Epithelial cell of prostate (primary cell): ENCODE results near the gene LRRC8D.
"Not testable (repeated sequence)": the region's sequence is repeated elsewhere in the genome, so short reads cannot be mapped to it uniquely, and the experiment has no call there.

Experiments
- DNase-seq: peaks from one replicate; pipeline ENCODE4 v3.0.0-alpha.2; 2011; ENCODE audit warnings: low read depth, low spot score
- H3K27ac ChIP-seq: fragments of 450-650 bp; 2 replicates; pipeline ENCODE4 v1.5.1; 2017; ENCODE audit warnings: mild to moderate bottlenecking

The LRRC8D gene

DNA sequence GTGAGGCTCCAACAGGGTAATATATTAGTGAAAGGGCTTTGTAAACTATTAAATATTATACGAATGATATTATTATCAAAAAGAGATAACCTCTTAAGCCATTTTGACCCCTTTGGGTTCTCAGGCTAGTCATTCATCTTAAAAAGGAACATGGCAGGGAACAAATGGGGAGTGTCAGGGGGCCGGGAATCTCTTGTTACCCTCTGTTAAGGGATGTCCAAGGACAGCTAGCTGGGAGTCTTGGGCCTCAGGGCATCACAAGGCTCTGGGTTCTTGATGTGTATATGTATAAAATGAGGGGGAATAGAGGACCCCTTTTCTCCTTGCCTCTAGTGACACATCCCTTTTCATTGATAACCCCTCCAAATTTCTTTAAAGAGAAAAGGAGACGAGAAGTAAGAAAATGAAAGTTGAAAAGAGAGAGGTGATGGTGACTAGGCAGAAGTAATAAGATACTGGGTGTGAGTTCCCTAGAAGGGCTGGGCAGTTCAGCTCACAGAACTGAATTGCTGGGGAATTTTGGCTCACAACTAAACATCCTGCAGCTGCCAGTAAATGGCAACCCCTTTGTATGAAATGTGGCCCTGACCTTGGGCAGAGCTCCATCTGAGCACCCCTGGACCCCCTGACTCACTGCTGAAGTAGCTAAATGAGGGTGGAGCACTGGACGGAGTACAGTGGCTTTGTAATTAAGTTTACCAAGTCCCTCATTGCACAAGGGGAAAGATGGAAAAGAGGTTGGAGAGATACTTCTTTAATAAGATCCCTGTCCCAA lies 154.1 kb downstream of the LRRC8D start:
- no peak overlapping the region for H3K27ac ChIP-seq
- DNase-seq: no peak

DNA sequence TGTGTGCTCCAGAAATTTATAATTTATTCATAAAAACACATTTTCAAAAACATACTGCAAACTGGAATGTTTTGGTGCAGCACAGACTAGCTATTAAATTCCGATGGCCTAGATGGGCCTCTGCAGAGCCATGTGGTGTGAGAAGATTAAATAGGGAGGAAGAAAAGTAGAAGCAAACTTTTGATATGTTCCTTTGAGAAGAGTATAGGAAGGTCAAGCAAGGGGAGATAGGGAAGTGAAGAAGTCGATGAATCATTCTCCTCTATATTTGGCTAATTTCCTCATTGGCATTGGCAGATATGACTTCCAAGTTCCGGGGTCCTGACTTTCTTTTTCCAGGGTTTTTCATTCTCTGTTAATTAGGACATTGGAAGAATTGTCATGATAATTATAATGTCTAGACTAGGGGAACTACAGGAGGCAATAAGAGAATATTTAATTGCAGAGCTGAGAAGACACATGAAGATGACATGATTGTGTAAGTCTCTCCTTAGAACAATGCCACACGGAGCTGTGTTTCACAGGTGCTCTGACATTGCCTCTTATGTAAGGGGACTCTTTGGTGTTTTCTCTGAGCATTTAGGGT lies 154.8 kb downstream of the LRRC8D start:
- H3K27ac ChIP-seq: no peak overlapping the region
- no peak for DNase-seq

DNA sequence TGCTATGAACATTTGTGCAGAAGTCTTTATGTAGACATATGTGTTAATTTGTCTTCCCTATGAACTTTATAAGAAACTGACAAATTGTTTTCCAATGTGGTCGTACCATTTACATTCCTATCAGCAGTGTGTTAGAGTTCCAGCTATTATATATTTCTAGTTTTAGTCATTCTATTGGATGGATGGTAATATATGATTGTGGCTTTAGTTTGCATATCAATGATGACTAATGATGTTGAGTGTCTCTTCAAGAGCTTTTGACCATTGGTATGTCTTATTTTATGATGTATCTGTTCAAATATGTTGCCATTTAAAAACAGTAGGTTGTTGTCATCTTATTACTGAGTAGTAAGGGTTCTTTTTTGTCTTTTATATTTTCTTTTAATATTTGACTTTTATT lies 157.9 kb downstream of the LRRC8D start:
- no peak overlapping the region for H3K27ac ChIP-seq
- DNase-seq: no peak

DNA sequence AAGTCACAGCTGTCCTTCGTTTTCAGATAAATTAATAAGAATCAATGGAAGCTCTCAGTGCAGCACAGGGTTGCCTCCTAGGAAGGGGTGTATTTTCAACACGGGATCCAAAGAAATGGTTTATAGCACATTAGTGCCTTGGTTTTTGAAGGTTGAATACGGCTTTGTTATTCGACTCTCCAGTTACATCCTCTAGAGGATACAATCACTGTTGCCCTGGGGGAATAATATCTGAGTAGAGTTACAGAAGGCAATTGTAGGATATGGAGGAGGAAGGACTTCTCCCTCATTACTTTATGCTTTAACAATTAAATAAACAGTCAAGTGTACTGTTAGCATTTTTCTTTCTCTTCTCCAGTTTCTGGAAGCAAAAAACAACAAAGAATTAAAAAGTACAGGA lies 159.8 kb downstream of the LRRC8D start:
- no peak for DNase-seq
- no peak overlapping the region for H3K27ac ChIP-seq

- DNase-seq, H3K27ac ChIP-seq: not testable (repeated sequence)
Observed at GRCh38 chr1:89982846-89983245, 162.0 kb downstream of the LRRC8D start.

DNA sequence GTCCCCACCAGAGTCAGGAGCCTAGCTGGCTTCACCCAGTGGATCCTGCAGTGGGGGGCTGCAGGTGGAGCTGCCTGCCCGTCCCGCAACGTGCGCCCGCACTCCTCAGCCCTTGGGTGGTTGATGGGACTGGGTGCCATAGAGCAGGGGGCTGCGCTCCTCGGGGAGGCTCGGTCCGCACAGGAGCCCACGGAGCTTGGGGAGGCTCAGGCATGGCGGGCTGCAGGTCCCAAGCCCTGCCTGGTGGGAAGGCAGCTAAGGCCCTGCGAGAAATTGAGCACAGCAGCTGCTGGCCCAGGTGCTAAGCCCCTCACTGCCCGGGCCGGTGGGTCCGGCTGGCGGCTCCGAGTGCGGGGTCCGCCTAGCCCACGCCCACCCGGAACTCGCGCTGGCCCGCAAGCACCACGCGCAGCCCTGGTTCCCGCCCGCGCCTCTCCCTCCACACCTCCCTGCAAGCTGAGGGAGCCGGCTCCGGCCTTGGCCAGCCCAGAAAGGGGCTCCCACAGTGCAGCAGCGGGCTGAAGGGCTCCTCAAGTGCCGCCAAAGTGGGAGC lies 163.8 kb downstream of the LRRC8D start:
- not testable (repeated sequence) for H3K27ac ChIP-seq, DNase-seq

- no peak for DNase-seq
- H3K27ac ChIP-seq: no peak overlapping the region
Observed at GRCh38 chr1:89986020-89986419, 165.2 kb downstream of the LRRC8D start.
